Measurements from ENCODE around the gene ZNF710. TPM values are rescaled to one million over a fixed set of nuclear protein-coding genes. Genes with fewer than 3 reads are reported as not detected.
A peak's percentile ranks its signal among the peaks of the same experiment; 100 is the strongest.

ZNF710 gene
- total and polyA plus RNA-seq, 2 donors (not counting 3 experiments of a cell fraction or from before 2014, with no cell fraction given): 8.9 to 32.4 TPM

GRCh38 chr15:90035840-90036230 is 34.7 kb downstream of the ZNF710 start:
- no peak overlapping the region for H3K4me3 ChIP-seq (replicated peaks in 1 of 3; ENCODE audit: insufficient read depth in 1 of 3, low read depth in 1 of 3, low read length in 3 of 3)
- H4K20me1 ChIP-seq (replicated peaks; ENCODE audit: control insufficient read depth, extremely low read depth, insufficient read depth, low read length): no peaks in the 10 kb centered on the region
- ChIA-PET CTCF (interaction anchor here (1.2 to 2.7 kb wide), 4 partner anchors 9 to 37 kb away, joined by 3 to 23 read pairs (median 5); no protein-coding TSS in a partner anchor), POLR2A (no interaction called here)
- peak overlapping the region; percentile 89 for H3K27ac ChIP-seq (ENCODE audit: insufficient read depth, low read depth, low read length)
- TF ChIP-seq EZH2 (IDR thresholded peaks at IDR 0.05; ENCODE audit: borderline replicate concordance, low read depth, low read length, severe bottlenecking) (no peak), GATA2 (IDR thresholded peaks at IDR 0.05; ENCODE audit: insufficient read depth, insufficient read length, low read depth, low read length) (no peak), JUN (IDR thresholded peaks at IDR 0.05; ENCODE audit: borderline replicate concordance, insufficient read depth, insufficient read length, low read depth) (no peak), MAX (IDR thresholded peaks at IDR 0.05; ENCODE audit: insufficient read depth, insufficient read length) (no peak), MYC (IDR thresholded peaks at IDR 0.05; ENCODE audit: low read depth, low read length) (no peak), POLR2A (IDR thresholded peaks at IDR 0.05; ENCODE audit: low read depth, low read length) (no peak), FOS (IDR thresholded peaks at IDR 0.05; ENCODE audit: borderline replicate concordance, insufficient read depth, low read length) (no peak), POLR2AphosphoS5 (IDR thresholded peaks at IDR 0.05; ENCODE audit: insufficient read depth, low read depth, low read length) (no peak), CTCF (IDR thresholded peaks at IDR 0.05; ENCODE audit: extremely low read depth in 1 of 2, insufficient read depth in 1 of 2, low read depth in 1 of 2, low read length in 2 of 2) (no peak)
- H3K9me1 ChIP-seq (replicated peaks; ENCODE audit: control insufficient read depth, extremely low read depth, insufficient read depth, low read length): no peaks in the 10 kb centered on the region
- peak overlapping the region; percentile 12 for H3K4me2 ChIP-seq (ENCODE audit: insufficient read depth, low read length)
- H3K9me3 ChIP-seq (replicated peaks; ENCODE audit: control insufficient read depth, insufficient read depth, low read length): no peaks in the 10 kb centered on the region
- intact Hi-C loops (cut with micrococcal nuclease) (loop anchor here (1.0 to 2.0 kb wide), 2 partner anchors 34 to 123 kb away; partner anchors contain the start of gene ARPIN), dilution Hi-C loops (cut with MboI; ENCODE audit: extremely low pct_ligation_motif_present, low sequenced_read_pairs) (no loop called here)
- no peak for DNase-seq (ENCODE audit: low read depth, low spot score)
- H3K4me1 ChIP-seq (ENCODE audit: control insufficient read depth, extremely low read depth, insufficient read depth, low read length): peaks cover 51% of the 10 kb centered on the region
- H3K79me2 ChIP-seq (ENCODE audit: control insufficient read depth, insufficient read depth, low read length): peaks cover 21% of the 10 kb centered on the region
- no peak overlapping the region for H2AFZ ChIP-seq (ENCODE audit: low read depth, low read length)
- no TSS peak for BruUV-seq (replicated peaks)
- H3K27me3 ChIP-seq (ENCODE audit: control insufficient read depth in 2 of 2, insufficient read depth in 2 of 2, low read length in 2 of 2): no peaks in the 10 kb centered on the region
- no peak for FAIRE-seq
- H3K36me3 ChIP-seq (ENCODE audit: control insufficient read depth in 2 of 2, extremely low read depth in 1 of 2, insufficient read depth in 2 of 2, low read length in 2 of 2): no peaks in the 10 kb centered on the region
- H3K9ac ChIP-seq (replicated peaks; ENCODE audit: extremely low read depth, insufficient read depth, low read length): peak overlapping the region; percentile 73
